ENCODE measurements around the gene NUDT17. TPM values are rescaled to one million over a fixed set of nuclear protein-coding genes. Genes with fewer than 3 reads are reported as not detected.

Gene NUDT17
- total RNA-seq, 1 donor from 2014 or later, result 3.8 TPM

DNA sequence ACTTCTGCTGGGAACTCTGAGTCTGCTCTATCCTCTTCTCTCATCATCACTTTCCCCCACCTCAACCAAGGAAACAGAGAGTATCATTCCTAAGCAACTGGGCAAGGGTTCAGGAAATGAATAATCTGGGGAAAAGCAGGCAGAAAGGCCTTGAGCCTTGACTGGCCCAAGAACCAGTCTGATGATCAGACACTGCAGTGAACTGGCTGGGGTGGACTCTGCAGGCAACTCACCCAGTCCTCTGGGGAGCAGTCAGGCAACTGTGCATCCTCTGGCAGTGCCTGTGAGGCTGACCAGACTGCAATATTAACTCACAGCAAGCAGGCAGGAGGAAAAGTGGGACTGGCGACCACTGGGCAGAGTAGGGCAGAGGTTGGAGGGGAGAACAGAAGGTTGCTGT, 39.2 kb downstream of the NUDT17 start:
- H3K36me3 Mint-ChIP-seq (ENCODE audit: low read depth, unreplicated experiment), result no peaks in the 10 kb centered on the region
- no peak for DNase-seq (ENCODE audit: low spot score)
- H3K4me3 Mint-ChIP-seq (ENCODE audit: unreplicated experiment), result peak overlapping the region; percentile 80
- no peaks in the 10 kb centered on the region for H3K9me3 Mint-ChIP-seq (ENCODE audit: unreplicated experiment)
- H3K27me3 Mint-ChIP-seq (ENCODE audit: unreplicated experiment), result peaks cover 9% of the 10 kb centered on the region
- H3K4me1 Mint-ChIP-seq (ENCODE audit: unreplicated experiment), result peaks cover 24% of the 10 kb centered on the region
- no peak for TF ChIP-seq CTCF (IDR thresholded peaks at IDR 0.05; ENCODE audit: unreplicated experiment)
- no peak overlapping the region for H3K27ac Mint-ChIP-seq (ENCODE audit: unreplicated experiment)

- Mint-ChIP-seq H3K4me3 (ENCODE audit: unreplicated experiment) (peak within 1 kb of the TSS; percentile 80), H3K27me3 (ENCODE audit: unreplicated experiment) (peaks cover 9% of the 10 kb centered on the region), H3K4me1 (ENCODE audit: unreplicated experiment) (peaks cover 29% of the 10 kb centered on the region), H3K27ac (ENCODE audit: unreplicated experiment) (no peak within 1 kb of the TSS), H3K9me3 (ENCODE audit: unreplicated experiment) (no peaks in the 10 kb centered on the region), H3K36me3 (ENCODE audit: low read depth, unreplicated experiment) (no peaks in the 10 kb centered on the region)
- no peak for TF ChIP-seq CTCF (IDR thresholded peaks at IDR 0.05; ENCODE audit: unreplicated experiment)
- DNase-seq (ENCODE audit: low spot score), result peak; percentile 74
Measured at GRCh38 chr1:145885738-145886287, 40.4 kb downstream of the NUDT17 start, which contains the start of gene ANKRD35. Gene ANKRD35 (minus strand): TSS chr1:145885866. CDS start chr1:145885758, 108 bp downstream.

- no peak for TF ChIP-seq CTCF (IDR thresholded peaks at IDR 0.05; ENCODE audit: unreplicated experiment)
- H3K27ac Mint-ChIP-seq (ENCODE audit: unreplicated experiment), result no peak overlapping the region
- peaks cover 9% of the 10 kb centered on the region for H3K27me3 Mint-ChIP-seq (ENCODE audit: unreplicated experiment)
- peaks cover 35% of the 10 kb centered on the region for H3K4me1 Mint-ChIP-seq (ENCODE audit: unreplicated experiment)
- no peaks in the 10 kb centered on the region for H3K9me3 Mint-ChIP-seq (ENCODE audit: unreplicated experiment)
- no peak for DNase-seq (ENCODE audit: low spot score)
- H3K4me3 Mint-ChIP-seq (ENCODE audit: unreplicated experiment), result peak overlapping the region; percentile 80
- H3K36me3 Mint-ChIP-seq (ENCODE audit: low read depth, unreplicated experiment), result no peaks in the 10 kb centered on the region
Measured at GRCh38 chr1:145886390-145886789, 41.0 kb downstream of the NUDT17 start.

DNA sequence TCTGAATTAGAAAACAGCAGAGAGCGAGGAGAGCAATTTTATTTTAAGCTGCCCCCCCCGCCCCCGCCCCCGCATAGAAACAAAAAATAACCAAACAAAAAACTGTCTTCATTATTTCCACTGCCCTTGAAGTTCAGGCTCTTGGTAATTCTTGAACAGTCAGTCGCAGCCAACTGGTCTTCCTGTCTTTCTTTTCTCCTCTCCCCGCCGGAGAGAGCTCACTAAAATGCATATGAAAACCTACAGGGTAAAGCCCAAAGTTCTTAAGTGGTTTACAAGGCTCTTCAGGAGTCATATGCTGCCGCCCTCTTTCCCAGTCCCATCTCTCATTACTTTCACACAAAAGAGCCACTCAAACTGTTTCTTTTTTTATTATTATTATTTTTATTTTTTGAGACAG, 41.4 kb downstream of the NUDT17 start:
- no peaks in the 10 kb centered on the region for H3K9me3 Mint-ChIP-seq (ENCODE audit: unreplicated experiment)
- peak overlapping the region; percentile 10 for H3K27ac Mint-ChIP-seq (ENCODE audit: unreplicated experiment)
- H3K36me3 Mint-ChIP-seq (ENCODE audit: low read depth, unreplicated experiment), result no peaks in the 10 kb centered on the region
- H3K4me1 Mint-ChIP-seq (ENCODE audit: unreplicated experiment), result peaks cover 36% of the 10 kb centered on the region
- H3K4me3 Mint-ChIP-seq (ENCODE audit: unreplicated experiment), result peak overlapping the region; percentile 80
- TF ChIP-seq CTCF (IDR thresholded peaks at IDR 0.05; ENCODE audit: unreplicated experiment), result no peak
- no peak for DNase-seq (ENCODE audit: low spot score)
- H3K27me3 Mint-ChIP-seq (ENCODE audit: unreplicated experiment), result peaks cover 9% of the 10 kb centered on the region

DNA sequence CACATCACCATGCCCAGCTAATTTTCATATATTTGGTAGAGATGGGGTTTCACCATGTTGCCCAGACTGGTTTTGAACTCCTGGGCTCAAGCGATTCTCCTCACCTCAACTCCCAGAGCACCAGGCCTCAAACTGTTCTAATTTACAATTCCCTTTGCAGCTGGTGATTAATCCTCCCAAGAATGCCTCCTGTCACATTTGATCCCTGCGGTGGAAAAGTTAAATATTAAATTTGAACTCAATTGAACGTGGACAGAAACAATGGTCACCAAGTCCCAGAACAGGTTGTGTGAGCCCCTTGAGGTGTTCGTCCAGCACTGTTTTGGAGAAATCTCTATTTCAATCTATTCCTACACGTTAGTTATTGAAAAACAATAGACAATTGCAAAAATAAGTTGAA, 42.2 kb downstream of the NUDT17 start:
- H3K36me3 Mint-ChIP-seq (ENCODE audit: low read depth, unreplicated experiment), result no peaks in the 10 kb centered on the region
- peaks cover 9% of the 10 kb centered on the region for H3K27me3 Mint-ChIP-seq (ENCODE audit: unreplicated experiment)
- peaks cover 42% of the 10 kb centered on the region for H3K4me1 Mint-ChIP-seq (ENCODE audit: unreplicated experiment)
- no peak overlapping the region for H3K27ac Mint-ChIP-seq (ENCODE audit: unreplicated experiment)
- no peak for TF ChIP-seq CTCF (IDR thresholded peaks at IDR 0.05; ENCODE audit: unreplicated experiment)
- H3K4me3 Mint-ChIP-seq (ENCODE audit: unreplicated experiment), result no peak overlapping the region
- H3K9me3 Mint-ChIP-seq (ENCODE audit: unreplicated experiment), result no peaks in the 10 kb centered on the region
- no peak for DNase-seq (ENCODE audit: low spot score)
